Measurements from ENCODE around the gene THTPA.

THTPA gene

GRCh38 chr14:23555882-23556699 is at the start of gene THTPA:
THTPA (plus strand) TSS chr14:23556271; CDS start chr14:23556758, 487 bp downstream.
- DNase-seq, result peak; percentile 96

GRCh38 chr14:23512156-23512555 is 43.9 kb upstream of the THTPA start:
- DNase-seq, result peak; percentile 13

- no peak for DNase-seq
Observed at GRCh38 chr14:23513005-23513817, 42.9 kb upstream of the THTPA start.

DNA sequence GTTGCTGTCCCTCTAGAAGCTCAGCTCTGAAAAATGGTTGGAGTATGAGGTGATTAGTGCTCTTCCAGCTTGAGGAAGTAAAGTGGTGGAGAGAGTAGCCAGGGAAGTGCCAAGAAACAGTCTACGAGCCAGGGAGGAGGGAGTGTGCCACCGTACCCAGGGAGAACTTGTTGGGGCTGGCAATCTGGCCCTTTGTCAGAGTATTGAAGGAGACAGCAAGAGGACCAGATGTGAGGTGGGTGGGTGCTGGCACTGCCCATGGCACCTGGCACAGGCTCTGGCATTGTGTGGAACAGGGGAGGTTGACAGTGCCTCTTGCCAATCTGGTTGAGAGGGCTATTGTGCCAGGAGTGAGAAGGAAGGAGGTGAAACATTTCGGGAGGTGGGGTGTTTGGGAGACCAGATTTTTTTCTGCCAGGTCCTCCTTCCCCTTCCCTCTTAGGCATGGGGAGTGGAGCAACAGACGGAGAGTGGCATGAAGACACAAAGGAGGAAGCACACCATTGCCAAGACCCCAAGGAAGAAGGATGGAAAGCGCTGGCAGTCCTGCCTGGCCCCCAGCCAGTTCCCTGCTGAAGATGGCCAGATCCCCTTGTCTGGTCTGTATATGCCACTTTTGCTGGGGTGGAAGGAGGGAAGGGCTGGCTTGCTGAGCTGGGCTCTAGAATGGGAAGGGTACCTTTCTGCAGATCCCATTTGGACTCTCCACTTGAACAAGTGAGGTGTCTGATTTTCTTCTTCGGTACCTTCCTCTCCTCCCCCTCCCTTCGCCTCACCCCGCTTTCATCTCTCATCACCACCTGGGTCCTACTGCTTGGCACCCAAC is 42.0 kb upstream of the THTPA start:
- no peak for DNase-seq

DNA sequence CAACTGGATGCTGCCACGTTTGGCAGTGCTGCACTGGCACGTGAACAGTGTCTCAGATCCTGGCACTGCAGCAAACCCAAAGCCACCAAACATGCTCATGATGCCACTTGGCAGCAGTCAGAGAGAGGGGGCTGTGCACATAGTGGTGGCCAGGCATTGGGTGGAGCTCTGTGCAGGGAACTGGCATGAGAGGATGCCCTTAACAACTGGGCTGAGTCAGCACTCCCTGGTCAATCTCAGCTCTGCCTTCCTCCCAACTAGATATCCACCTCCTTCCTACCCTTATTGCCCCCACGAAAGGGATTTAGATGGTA is 41.5 kb upstream of the THTPA start:
- DNase-seq, result no peak

GRCh38 chr14:23517650-23518326 is 38.3 kb upstream of the THTPA start:
- no peak for DNase-seq

- DNase-seq, result no peak
Observed at GRCh38 chr14:23518709-23519108, 37.4 kb upstream of the THTPA start.

DNA sequence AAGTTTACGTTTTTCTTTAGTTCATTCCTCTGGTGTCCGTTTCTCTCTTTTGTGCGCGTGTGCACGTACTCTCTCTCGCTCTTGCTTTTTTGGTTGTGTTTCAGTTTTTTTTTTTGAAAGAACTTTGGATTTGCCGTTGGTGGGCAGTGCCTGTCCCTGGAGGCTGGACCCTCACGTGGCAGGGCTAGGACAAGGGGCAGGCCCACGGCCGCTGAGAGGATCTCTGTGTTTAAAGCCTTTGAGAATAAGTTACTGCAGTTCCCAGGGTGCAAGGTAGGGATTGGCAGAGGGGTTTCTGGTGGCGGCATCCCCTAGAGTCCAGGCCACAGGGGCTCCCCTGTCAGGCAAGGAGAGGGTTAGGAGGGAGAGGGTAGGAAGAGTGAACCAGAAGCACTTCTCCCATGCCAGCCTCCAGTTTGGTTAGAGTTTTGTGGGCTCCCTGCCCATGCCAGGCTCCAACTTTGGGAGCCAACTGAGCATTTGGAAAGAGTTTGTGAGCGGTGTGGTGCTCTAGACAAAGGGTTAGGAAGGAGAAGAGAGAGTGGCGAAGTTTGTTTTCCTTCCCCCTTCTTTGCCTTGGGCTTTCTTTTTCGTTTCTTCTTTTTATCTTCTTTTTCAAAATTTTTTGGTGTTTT is 35.1 kb upstream of the THTPA start:
- no peak for DNase-seq

GRCh38 chr14:23521785-23522640 is 34.1 kb upstream of the THTPA start:
- no peak for DNase-seq

DNA sequence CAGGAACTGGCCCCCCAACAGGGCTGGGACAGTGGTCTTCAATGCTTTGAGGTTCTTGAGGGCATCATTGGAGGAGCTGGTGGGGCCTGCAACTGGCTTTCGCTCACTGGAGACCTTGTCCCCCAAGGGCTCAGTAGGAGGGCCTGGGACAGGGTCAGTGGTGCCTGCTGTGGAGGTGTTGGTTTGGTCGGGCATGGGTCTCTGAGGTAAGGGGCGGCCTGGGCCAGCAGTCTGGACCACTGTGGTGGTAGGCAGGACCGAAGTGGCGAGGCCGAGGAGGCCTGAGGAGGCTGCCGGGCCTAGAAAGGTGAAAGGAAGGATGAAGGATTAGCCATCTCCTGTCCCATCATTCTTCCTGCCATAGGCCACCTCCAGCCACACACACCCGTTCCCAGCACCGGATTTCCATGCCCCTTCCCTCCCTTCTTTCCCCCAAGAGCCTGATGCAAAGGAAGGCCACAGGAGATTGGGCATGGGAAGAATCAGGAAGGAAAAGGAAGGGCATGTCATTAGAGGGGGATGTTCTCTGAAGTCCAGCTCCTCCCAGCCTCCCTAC is 33.4 kb upstream of the THTPA start:
- no peak for DNase-seq

DNA sequence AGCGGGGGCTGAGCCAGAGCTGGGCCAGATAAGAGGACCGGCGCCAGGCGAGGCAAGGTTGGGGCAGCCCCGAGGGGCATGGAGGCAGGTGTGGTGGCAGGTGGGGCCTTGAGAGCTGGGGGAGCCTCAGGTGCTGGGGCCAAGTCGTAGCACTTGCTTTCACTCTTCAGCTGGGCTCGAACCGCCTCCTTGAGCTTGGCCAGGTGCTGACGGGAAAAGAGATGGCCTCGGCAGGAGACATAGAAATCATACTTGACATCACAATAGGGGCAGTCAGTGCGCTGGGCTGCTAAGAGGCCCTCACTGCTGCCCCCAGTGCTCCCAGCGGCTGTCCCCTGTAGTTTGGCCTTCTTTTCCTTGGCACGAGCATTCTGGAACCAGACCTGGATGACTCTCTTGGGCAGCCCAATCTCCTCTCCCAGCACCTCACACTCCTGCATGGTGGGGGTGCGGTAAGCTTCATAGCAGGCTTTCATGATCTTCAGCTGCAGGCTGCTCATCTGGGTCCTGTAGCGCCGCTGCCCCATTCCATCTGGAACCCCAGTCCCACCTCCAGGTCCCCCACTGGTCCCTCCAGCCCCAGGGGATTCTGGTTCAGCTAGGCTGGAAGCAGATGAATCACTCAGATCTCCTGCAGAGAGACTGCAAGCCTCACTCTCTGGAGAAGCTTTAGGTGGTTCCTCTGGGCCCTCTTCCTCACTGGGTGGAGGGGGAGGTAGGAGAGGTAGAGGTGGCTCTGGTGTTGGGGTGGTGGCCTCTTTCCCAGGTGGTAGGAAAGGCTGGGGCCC is 32.6 kb upstream of the THTPA start:
- DNase-seq, result no peak

GRCh38 chr14:23524954-23525353 is 31.1 kb upstream of the THTPA start:
- DNase-seq, result no peak

DNA sequence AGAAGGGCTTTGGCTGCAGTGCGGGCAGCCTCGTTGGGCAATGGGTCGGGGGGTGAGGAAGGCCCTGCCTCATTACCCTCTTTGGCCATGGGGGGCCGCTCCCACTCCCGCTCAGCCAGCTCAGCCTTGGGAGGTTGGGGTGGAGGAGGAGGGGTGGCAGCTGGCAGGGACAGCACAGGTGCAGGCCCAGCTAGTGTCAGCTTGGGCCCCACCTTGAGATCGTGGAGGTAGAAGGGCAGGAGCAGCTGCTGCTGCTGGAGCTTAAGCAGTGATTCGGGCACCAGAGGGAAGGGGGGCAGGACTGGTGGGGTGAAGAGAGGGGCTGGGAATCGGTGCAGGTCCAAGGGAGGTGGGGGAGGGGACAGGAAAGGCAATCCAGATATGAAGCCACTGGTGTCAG is 30.5 kb upstream of the THTPA start:
- DNase-seq, result no peak

DNA sequence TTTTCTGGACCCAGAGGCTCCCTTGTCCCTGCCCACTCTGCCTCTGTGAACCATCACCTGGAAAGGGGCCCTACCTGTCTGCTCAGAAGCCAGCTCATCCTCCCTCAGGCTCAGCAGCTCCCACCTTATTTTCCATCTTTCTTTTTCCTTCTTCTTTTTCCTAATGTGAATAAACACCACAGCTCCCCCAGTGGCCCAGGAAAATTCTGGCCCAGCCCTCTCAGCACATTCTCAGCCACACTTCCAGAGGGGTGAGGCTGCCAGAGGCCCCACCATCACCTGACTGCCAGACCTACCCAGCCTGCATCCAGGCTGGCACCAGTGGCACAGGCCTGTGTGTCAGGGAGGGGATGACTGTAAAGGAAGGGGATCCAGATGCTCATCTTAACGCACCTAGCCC is 27.5 kb upstream of the THTPA start:
- DNase-seq, result no peak

DNA sequence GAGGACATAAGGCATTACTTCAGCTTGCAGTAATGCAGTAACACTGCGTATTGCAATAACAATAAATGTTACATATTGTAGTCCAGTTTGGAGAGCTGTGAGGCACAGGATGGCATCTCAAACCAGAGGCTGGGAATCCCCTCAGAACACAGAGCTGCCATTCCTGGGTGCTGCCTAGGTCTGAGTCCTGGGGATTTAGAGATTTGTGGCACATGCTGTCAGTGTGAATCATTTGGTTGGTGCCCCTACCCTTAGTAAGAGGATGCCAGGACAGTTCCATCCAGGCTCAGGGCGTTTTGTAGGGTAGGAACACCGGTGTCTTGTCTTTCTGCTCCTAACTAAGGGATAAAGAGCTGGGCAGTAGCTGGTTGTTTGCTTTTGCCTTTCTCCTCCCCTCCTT is 27.1 kb upstream of the THTPA start:
- DNase-seq, result no peak

GRCh38 chr14:23530375-23531055 is 25.6 kb upstream of the THTPA start:
- no peak for DNase-seq

DNA sequence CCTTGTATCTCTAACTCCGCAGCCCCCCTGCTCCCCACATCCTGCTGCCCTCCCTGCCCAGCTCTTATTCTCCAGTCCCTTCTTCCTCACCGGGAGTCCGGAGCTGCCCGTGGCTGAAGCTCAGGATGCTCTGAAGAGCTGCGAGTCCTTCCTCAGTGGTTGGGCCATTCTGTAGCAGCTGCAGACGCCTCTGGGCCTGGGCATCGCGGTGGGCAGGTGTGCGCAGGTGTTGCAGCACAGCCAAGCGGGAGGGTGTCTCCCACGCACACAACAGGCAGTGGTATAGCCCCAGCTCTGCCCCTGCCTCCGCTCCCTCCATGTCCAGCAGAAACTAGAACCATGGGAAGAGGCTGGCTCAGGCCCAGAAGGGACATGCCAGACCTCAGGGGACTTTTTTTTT is 24.7 kb upstream of the THTPA start:
- no peak for DNase-seq

DNA sequence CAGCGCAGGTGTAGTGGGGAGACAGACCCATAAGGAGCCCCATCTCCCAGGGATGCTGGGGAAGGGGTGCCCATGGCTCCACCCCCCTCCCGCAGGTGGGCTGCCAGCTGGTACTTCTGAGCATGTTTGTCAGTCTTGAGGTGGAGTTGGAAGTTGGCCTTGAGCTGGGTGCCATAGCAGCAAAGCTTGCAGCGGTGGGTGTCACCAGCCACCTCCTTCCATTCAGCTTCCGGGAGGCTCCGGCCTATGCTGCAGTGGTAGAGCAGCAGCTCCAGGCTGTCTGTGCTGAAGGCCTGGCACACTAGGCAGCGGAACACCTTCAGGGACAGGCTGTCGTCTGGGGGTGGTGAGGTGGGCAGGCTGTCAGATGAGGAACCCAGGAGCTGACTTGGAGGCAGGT is 23.4 kb upstream of the THTPA start:
- DNase-seq, result no peak

DNA sequence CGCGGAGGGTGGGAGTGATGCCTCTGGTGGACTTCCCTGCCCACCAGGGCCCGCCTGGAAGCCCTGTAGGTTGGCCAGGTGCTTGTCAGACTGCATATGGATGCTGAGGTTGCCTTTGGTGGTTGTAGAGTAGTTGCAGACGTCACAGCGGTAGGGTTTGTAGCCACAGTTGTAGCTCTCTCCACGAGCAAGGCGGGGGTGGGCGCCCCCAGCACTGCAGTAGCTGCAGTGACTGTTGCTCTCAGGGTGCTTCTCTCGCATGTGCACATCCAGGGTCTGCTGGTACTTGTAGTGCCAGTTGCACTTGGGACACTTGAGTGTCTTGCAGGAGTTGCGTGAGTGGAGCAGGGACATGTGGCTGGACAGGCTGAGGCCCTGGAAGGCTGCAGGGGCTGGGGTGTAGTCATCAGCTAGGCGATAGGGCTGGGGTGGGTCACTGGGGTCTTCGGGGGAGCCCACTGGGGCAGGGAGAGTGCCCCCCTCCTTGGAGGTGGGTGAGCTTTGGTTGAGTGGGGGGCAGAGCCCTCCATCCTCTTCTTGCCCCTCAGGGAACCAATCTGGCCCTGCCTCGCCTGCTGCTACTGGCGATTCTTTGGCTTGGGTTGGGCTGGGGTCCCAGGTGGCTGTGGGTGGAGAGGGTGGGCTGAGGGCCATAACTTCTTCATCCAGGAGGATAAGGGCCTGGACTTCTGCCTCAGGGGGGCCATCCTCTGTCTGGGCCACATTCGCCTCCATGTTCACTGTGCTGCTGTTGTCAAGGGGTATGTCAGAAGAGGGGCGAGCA is 22.2 kb upstream of the THTPA start:
- DNase-seq, result no peak

Measured in activated CD4-positive, alpha-beta T cell treated with anti-CD3 and anti-CD28 coated beads for 48 hours (primary cell).